Activated CD4-positive, alpha-beta T cell treated with anti-CD3 and anti-CD28 coated beads, Interleukin-2, amount 10 ng/mL, durations not matched to agents 7 days and 5 days (primary cell): ENCODE results near the gene C18orf32. TPM values are rescaled to one million over a fixed set of nuclear protein-coding genes. Genes with fewer than 3 reads are reported as not detected.

Experiments used
- CTCF ChIA-PET: fragments of 350-600 bp; sonication (Branson Sonifier 250); formaldehyde crosslinking; loops from one replicate; lab custom pipeline; 2021; ENCODE audit warnings: antibody characterized with exemption; lab: Charles Lee
- POLR2A ChIA-PET: fragments of 350-600 bp; sonication (Branson Sonifier 250); formaldehyde crosslinking; loops from one replicate; lab custom pipeline; 2021; ENCODE audit warnings: antibody characterized with exemption; lab: Charles Lee
- DNase-seq: peaks from one replicate; pipeline ENCODE4 v3.0.0-alpha.2; 2020
- H3K27ac Mint-ChIP-seq: one replicate; pipeline ENCODE4 v1.8.0; 2021; ENCODE audit warnings: mild to moderate bottlenecking, moderate library complexity, mixed read lengths
- H3K27me3 Mint-ChIP-seq: one replicate; pipeline ENCODE4 v1.8.0; 2021; ENCODE audit warnings: mixed read lengths
- H3K36me3 Mint-ChIP-seq: one replicate; pipeline ENCODE4 v1.8.0; 2021; ENCODE audit warnings: low read depth, mixed read lengths
- H3K4me1 Mint-ChIP-seq: one replicate; pipeline ENCODE4 v1.8.0; 2021; ENCODE audit warnings: mixed read lengths
- H3K4me3 Mint-ChIP-seq: one replicate; pipeline ENCODE4 v1.8.0; 2021; ENCODE audit warnings: mild to moderate bottlenecking, moderate library complexity, mixed read lengths
- H3K9me3 Mint-ChIP-seq: one replicate; pipeline ENCODE4 v1.8.0; 2021; ENCODE audit warnings: mixed read lengths
- total RNA-seq, 2 experiments: library from RNA; stranded (reverse); gene quantifications; one replicate each; pipeline ENCODE4 v1.2.3, GENCODE V29; 2021

The C18orf32 gene
- total RNA-seq, 2 experiments from 2014 or later = 27.3 to 34.7 TPM

DNA sequence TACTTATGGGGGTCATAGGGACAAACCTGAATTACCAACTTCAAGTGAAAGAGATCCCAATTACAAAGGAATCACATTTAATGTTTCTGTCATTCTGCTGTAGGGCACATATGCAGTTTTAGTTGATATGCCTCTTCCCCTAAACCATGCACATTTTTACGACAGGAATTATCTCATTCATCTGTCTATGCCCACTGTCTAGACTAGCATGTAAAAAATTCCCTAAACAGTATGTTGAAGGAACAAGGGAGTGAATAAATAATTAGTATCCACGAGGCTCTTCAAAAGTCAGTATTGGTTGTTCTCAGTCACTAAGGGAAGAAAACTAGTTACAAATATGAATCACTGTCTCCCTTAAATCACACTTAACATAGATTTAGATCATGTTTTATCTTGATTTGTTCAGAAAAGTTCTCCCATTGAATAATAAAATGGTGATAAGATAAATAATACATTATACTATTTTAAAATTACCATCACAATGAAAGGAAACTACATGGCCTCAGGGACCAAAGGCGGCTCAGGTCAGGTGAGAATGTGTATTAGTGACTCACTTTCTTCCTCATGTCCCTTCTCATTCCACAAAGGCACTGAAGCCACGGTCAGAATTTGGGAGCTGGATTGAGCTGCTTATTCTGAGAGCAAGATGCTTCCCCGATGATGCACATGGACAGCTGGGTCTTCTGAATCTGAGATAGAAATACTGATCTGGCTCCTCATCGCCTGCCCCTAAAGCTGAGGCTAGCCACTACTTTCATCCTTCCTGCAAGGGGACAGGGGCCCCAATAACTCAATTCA is 55.7 kb downstream of the C18orf32 start:
- Mint-ChIP-seq H3K27ac (no peak overlapping the region), H3K36me3 (peaks cover 25% of the 10 kb centered on the region), H3K4me3 (no peak overlapping the region), H3K4me1 (no peaks in the 10 kb centered on the region), H3K9me3 (no peaks in the 10 kb centered on the region), H3K27me3 (no peaks in the 10 kb centered on the region)
- DNase-seq = no peak
- CTCF ChIA-PET = no interaction called here
- POLR2A ChIA-PET = no interaction called here

Other genes with a start within 250 kb of the C18orf32 start
- 10 to 100 TPM; 60.5 to 66.3 TPM for gene DYM, start 26.6 kb downstream of the C18orf32 start, total RNA-seq
- 1,000 to 10,000 TPM; 1,398 to 1,634 TPM for gene RPL17, start 5.2 kb upstream of the C18orf32 start, total RNA-seq
- gene LIPG, start 74.8 kb upstream of the C18orf32 start, total RNA-seq = under 1 TPM in 1 of 2 experiments, not detected in 1; 0.15 TPM